ENCODE data around the gene IFT122. TPM values are rescaled to one million over a fixed set of nuclear protein-coding genes. Genes with fewer than 3 reads are reported as not detected.

IFT122 gene
- total RNA-seq, 2 donors from 2014 or later: 60.8 to 91.3 TPM

DNA sequence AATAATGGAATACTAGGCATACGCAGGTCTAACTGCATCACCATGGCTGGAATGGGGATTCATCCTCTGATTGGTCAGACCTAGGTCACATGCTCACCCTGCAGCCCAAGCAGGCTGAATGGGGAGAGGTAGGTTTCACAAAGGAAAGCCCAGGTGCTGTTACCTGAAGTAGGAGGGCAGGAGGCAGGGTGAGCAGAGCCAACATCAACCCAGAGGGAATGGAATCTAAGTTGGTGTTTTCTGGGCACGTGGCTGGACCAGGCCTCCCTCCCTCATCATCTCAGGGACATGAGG is 96.3 kb downstream of the IFT122 start:
- DNase-seq (ENCODE audit: low spot score): no peak
- 79% methylated on average over 2 of the region's 2 CpGs for WGBS
- TF ChIP-seq, protein P1, sequence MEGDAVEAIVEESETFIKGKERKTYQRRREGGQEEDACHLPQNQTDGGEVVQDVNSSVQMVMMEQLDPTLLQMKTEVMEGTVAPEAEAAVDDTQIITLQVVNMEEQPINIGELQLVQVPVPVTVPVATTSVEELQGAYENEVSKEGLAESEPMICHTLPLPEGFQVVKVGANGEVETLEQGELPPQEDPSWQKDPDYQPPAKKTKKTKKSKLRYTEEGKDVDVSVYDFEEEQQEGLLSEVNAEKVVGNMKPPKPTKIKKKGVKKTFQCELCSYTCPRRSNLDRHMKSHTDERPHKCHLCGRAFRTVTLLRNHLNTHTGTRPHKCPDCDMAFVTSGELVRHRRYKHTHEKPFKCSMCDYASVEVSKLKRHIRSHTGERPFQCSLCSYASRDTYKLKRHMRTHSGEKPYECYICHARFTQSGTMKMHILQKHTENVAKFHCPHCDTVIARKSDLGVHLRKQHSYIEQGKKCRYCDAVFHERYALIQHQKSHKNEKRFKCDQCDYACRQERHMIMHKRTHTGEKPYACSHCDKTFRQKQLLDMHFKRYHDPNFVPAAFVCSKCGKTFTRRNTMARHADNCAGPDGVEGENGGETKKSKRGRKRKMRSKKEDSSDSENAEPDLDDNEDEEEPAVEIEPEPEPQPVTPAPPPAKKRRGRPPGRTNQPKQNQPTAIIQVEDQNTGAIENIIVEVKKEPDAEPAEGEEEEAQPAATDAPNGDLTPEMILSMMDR (IDR thresholded peaks at IDR 0.05): no peak
- TF ChIP-seq POLR2A (IDR thresholded peaks at IDR 0.05) (no peak), POLR2AphosphoS5 (IDR thresholded peaks at IDR 0.05) (no peak)
- Histone ChIP-seq H3K9me3 (no peaks in the 10 kb centered on the region), H3K4me1 (replicated peaks) (no peaks in the 10 kb centered on the region), H3K4me3 (no peak overlapping the region), H3K27ac (no peak overlapping the region), H3K36me3 (no peaks in the 10 kb centered on the region), H3K27me3 (replicated peaks; ENCODE audit: insufficient read depth) (no peaks in the 10 kb centered on the region)
- intact Hi-C loops (cut with DNase I): no loop called here

DNA sequence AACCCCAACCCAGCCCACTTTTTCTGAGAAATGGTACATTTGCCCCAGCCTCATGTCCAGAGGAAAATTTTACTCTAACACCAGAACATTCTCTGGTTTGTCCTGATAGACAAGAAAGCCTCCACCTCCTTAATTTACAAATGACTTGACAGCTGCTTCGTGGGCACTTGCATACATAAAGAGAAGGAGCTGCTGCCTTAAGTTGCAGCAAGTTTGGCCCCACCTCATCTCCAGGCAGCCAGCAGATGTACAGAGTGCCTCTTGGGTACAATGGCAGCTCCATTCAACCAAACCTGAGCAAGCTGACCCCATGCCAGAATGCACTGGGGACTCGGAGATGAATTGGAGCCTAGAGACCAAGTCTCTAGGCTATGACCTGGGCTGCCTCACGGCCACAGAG is 96.8 kb downstream of the IFT122 start:
- Histone ChIP-seq H3K27me3 (replicated peaks; ENCODE audit: insufficient read depth) (no peaks in the 10 kb centered on the region), H3K36me3 (no peaks in the 10 kb centered on the region), H3K9me3 (no peaks in the 10 kb centered on the region), H3K4me1 (replicated peaks) (no peaks in the 10 kb centered on the region), H3K4me3 (no peak overlapping the region), H3K27ac (no peak overlapping the region)
- DNase-seq (ENCODE audit: low spot score): no peak
- intact Hi-C loops (cut with DNase I): no loop called here
- 76% methylated on average over 3 of the region's 3 CpGs for whole genome bisulfite sequencing
- TF ChIP-seq, protein P1 (IDR thresholded peaks at IDR 0.05): no peak
- TF ChIP-seq POLR2A (IDR thresholded peaks at IDR 0.05): no peak
- no peak for TF ChIP-seq POLR2AphosphoS5 (IDR thresholded peaks at IDR 0.05)

DNA sequence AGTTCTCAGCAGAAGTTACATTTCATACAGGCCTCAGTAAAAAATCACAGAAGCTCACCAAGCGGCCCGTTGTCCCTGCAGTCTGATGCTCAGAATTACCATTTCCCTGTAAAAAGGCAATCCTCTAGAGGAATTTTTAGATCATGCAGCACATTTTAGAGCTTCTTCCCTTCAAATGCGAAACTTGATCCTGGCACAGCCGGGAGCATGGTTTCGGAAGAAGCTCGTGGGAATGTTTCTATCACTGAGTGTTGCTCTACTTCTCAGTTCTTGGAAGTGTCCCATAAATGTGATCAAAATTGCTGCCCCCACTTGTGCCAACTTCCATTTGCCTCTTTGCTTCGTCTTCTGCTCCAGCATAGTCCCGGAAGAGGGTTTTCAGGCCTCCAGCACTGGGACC is 99.2 kb downstream of the IFT122 start:
- Histone ChIP-seq H3K27ac (no peak overlapping the region), H3K4me3 (no peak overlapping the region), H3K9me3 (no peaks in the 10 kb centered on the region), H3K4me1 (replicated peaks) (no peaks in the 10 kb centered on the region), H3K27me3 (replicated peaks; ENCODE audit: insufficient read depth) (no peaks in the 10 kb centered on the region), H3K36me3 (no peaks in the 10 kb centered on the region)
- WGBS: 71% methylated on average over 8 of the region's 8 CpGs
- TF ChIP-seq POLR2AphosphoS5 (IDR thresholded peaks at IDR 0.05) (no peak), POLR2A (IDR thresholded peaks at IDR 0.05) (no peak)
- TF ChIP-seq, protein P1 (IDR thresholded peaks at IDR 0.05): no peak
- intact Hi-C loops (cut with DNase I): no loop called here
- no peak for DNase-seq (ENCODE audit: low spot score)

DNA sequence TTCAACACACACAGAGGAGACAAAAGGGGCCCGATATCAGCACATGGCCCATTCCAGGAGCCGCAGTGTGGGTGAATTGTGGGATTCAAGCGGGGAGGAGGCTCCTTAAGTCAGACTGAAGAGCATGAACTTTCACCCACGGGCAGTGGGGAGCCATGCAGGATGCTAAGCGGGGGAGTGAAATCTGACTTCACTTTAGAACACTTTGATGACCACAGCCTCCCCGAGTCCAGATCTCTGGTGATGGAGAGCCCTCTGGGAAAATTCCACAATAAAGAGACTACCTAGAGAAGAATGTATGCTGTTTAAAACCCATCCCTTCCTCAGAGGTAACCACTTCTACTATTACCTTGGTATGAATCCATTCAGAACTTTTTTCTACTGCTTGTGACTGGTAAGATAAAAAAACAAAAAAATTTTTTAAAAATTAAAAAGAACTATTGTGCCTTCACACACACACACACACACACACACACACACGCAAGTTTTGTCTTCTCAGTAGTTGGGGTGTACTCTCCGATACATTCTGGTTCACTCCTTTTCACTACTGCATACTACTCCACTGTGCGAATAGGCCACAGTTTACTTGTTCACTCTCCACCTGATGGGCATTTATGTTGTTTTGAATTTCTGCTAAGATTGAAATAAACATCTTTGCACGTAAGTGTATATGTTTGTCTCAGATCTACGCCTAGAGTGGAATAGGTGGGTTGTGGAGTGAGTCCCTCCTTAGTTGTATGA is 100.9 kb downstream of the IFT122 start:
- Histone ChIP-seq H3K27me3 (replicated peaks; ENCODE audit: insufficient read depth) (no peaks in the 10 kb centered on the region), H3K36me3 (no peaks in the 10 kb centered on the region), H3K9me3 (no peaks in the 10 kb centered on the region), H3K4me3 (no peak overlapping the region), H3K4me1 (replicated peaks) (no peaks in the 10 kb centered on the region), H3K27ac (no peak overlapping the region)
- WGBS: 90% methylated on average over 11 of the region's 11 CpGs
- DNase-seq (ENCODE audit: low spot score): no peak
- intact Hi-C loops (cut with DNase I): no loop called here
- TF ChIP-seq, protein P1 (IDR thresholded peaks at IDR 0.05): no peak
- TF ChIP-seq POLR2A (IDR thresholded peaks at IDR 0.05): no peak
- no peak for TF ChIP-seq POLR2AphosphoS5 (IDR thresholded peaks at IDR 0.05)

DNA sequence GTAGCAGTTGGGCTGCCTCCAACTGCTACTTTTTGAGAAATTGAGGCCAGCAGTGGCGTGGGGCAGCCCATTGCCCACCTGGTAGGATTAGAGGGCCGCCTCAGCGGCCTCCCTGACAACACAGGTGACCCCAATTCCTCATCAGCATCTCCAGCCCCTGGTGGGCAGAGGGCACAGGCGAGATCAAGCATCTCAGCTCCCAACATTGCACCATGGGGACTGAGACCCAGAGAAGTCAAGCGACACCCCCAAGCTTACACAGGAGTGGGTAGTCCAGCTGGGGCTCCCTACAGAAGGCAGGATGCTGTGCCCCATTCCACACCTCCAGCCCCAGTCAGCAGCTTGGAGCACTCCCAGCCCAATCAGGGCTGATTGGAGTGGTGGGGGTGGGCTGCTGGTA is 102.7 kb downstream of the IFT122 start:
- DNase-seq (ENCODE audit: low spot score): no peak
- H3K9me3 ChIP-seq: no peaks in the 10 kb centered on the region
- H3K4me1 ChIP-seq (replicated peaks): no peaks in the 10 kb centered on the region
- no peaks in the 10 kb centered on the region for H3K36me3 ChIP-seq
- no peaks in the 10 kb centered on the region for H3K27me3 ChIP-seq (replicated peaks; ENCODE audit: insufficient read depth)
- intact Hi-C loops (cut with DNase I): no loop called here
- 100% methylated on average over 5 of the region's 5 CpGs for WGBS
- TF ChIP-seq POLR2AphosphoS5 (IDR thresholded peaks at IDR 0.05) (no peak), POLR2A (IDR thresholded peaks at IDR 0.05) (no peak)
- TF ChIP-seq, protein P1 (IDR thresholded peaks at IDR 0.05): no peak
- H3K4me3 ChIP-seq: no peak overlapping the region
- H3K27ac ChIP-seq: no peak overlapping the region
